Activated B cell treated with CpG ODN at 0.5 μM for 24 hours (primary cell): ENCODE measurements around the gene DNAH8. TPM values are rescaled to one million over a fixed set of nuclear protein-coding genes. Genes with fewer than 3 reads are reported as not detected.

Experiments used
- ATAC-seq: fragments of 200-7000 bp; cut with Tn5 transposase; one replicate; pipeline ENCODE4 v1.10.0; 2021; ENCODE audit warnings: low read depth, mild to moderate bottlenecking, moderate library complexity
- CTCF ChIA-PET: fragments of 350-600 bp; sonication (Branson Sonifier 250); formaldehyde crosslinking; loops from one replicate; lab custom pipeline; 2021; ENCODE audit warnings: antibody characterized with exemption; lab: Charles Lee
- POLR2A ChIA-PET: fragments of 350-600 bp; sonication (Branson Sonifier 250); formaldehyde crosslinking; loops from one replicate; lab custom pipeline; 2021; ENCODE audit warnings: antibody characterized with exemption; lab: Charles Lee
- DNase-seq: peaks from one replicate; pipeline ENCODE4 v3.0.0; 2022
- H3K27ac Mint-ChIP-seq: one replicate; pipeline ENCODE4 v1.8.0; 2020; ENCODE audit warnings: mixed read lengths
- H3K27me3 Mint-ChIP-seq: one replicate; pipeline ENCODE4 v1.8.0; 2021; ENCODE audit warnings: mixed read lengths
- H3K36me3 Mint-ChIP-seq: one replicate; pipeline ENCODE4 v1.8.0; 2021; ENCODE audit warnings: low read depth, mixed read lengths
- H3K4me1 Mint-ChIP-seq: one replicate; pipeline ENCODE4 v1.8.0; 2021; ENCODE audit warnings: mixed read lengths
- H3K4me3 Mint-ChIP-seq: one replicate; pipeline ENCODE4 v1.8.0; 2020; ENCODE audit warnings: mild to moderate bottlenecking, mixed read lengths
- H3K9me3 Mint-ChIP-seq: one replicate; pipeline ENCODE4 v1.8.0; 2020; ENCODE audit warnings: mixed read lengths
- intact Hi-C: fragments of 100-400 bp; cut with micrococcal nuclease; formaldehyde crosslinking; loops from one replicate; pipeline ENCODE4 v1.15.1; 2024
- total RNA-seq: library from RNA; stranded (reverse); gene quantifications from 2 replicates; pipeline ENCODE4 v1.2.3, GENCODE V29; 2022
- TF ChIP-seq, protein P1 (sequence below): fragments of 200-600 bp; IDR thresholded peaks from one replicate; pipeline ENCODE4 v1.8.0; 2022; ENCODE audit warnings: antibody characterized with exemption, mild to moderate bottlenecking

Gene DNAH8
- total RNA-seq, 1 donor from 2014 or later: 2.0 TPM

DNA sequence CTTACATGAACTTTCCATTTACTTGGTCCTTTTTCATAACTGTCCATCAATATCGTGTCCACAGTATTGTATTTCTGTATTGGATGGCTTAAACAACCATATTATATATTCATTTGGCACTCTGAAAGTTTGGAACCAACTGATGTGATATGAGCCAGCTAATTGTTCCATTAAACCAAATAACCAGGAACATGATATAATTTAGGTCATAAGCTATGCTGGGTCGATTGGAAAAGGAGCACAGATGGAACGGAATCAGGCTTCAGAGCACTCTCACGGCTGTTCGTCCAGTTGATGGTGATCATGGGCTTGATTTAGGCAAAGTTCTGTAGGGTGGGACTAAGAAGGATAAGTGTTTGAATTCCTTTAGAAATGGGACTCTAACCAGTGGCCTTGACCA lies 142.7 kb downstream of the DNAH8 start:
- no peak overlapping the region for H3K27ac Mint-ChIP-seq
- H3K36me3 Mint-ChIP-seq: no peaks in the 10 kb centered on the region
- H3K4me3 Mint-ChIP-seq: no peak overlapping the region
- no peaks in the 10 kb centered on the region for H3K9me3 Mint-ChIP-seq
- DNase-seq (no peak), ATAC-seq (no peak)
- no peaks in the 10 kb centered on the region for H3K4me1 Mint-ChIP-seq
- intact Hi-C loops: no loop called here
- POLR2A ChIA-PET: no interaction called here
- CTCF ChIA-PET: no interaction called here
- TF ChIP-seq, protein P1, sequence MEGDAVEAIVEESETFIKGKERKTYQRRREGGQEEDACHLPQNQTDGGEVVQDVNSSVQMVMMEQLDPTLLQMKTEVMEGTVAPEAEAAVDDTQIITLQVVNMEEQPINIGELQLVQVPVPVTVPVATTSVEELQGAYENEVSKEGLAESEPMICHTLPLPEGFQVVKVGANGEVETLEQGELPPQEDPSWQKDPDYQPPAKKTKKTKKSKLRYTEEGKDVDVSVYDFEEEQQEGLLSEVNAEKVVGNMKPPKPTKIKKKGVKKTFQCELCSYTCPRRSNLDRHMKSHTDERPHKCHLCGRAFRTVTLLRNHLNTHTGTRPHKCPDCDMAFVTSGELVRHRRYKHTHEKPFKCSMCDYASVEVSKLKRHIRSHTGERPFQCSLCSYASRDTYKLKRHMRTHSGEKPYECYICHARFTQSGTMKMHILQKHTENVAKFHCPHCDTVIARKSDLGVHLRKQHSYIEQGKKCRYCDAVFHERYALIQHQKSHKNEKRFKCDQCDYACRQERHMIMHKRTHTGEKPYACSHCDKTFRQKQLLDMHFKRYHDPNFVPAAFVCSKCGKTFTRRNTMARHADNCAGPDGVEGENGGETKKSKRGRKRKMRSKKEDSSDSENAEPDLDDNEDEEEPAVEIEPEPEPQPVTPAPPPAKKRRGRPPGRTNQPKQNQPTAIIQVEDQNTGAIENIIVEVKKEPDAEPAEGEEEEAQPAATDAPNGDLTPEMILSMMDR: no peak
- no peaks in the 10 kb centered on the region for H3K27me3 Mint-ChIP-seq

DNA sequence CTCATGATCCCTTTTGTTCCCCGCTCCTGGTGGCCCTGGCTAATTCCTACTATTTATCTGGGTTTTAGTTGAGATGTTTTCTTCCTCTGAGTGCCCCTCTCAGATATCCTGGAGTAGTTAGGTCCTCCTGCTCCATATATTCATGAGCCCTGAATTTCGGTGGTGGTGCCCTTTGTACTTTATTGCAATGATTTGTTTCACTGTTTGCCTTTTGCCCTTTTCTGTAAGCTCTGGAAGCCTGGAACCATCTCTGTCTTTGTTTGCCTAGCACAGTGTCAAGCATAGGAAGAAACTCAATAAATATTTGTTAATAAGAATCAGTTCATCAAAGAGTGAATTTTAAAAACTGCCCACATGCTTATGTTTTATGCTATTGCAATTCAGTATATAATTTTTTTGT lies 144.9 kb downstream of the DNAH8 start:
- no peak overlapping the region for H3K4me3 Mint-ChIP-seq
- H3K27ac Mint-ChIP-seq: no peak overlapping the region
- no peak for DNase-seq
- TF ChIP-seq, protein P1: no peak
- no peak for ATAC-seq
- ChIA-PET CTCF (no interaction called here), POLR2A (no interaction called here)
- H3K36me3 Mint-ChIP-seq: no peaks in the 10 kb centered on the region
- intact Hi-C loops: no loop called here
- no peaks in the 10 kb centered on the region for H3K4me1 Mint-ChIP-seq
- H3K9me3 Mint-ChIP-seq: no peaks in the 10 kb centered on the region
- H3K27me3 Mint-ChIP-seq: peaks cover 2% of the 10 kb centered on the region

DNA sequence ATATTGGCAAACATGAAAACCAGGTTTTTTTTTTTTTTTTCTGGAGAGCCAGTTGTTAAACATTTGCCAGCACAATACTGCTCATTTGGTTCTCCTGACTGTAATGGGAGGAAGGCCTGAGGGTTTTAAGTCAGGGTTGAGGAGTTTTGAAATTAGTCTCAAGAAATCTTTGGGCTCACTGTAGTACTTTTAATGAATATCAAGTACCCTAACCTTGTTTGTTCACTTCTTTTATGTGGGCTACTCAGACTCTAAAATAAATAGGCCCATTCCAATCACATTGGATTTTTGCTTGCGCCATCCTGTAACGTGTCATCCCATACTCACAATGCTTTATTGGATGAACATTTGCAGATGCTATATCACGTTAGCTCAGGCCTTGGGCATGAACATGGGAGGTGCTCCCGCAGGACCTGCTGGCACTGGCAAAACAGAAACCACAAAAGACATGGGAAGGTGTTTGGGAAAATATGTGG lies 146.9 kb downstream of the DNAH8 start:
- peaks cover 2% of the 10 kb centered on the region for H3K27me3 Mint-ChIP-seq
- H3K4me3 Mint-ChIP-seq: no peak overlapping the region
- no peaks in the 10 kb centered on the region for H3K9me3 Mint-ChIP-seq
- DNase-seq (no peak), ATAC-seq (no peak)
- ChIA-PET CTCF (no interaction called here), POLR2A (interaction anchor here (0.6 kb wide), 1 partner anchor 1555 kb away, joined by 6 read pairs; no protein-coding TSS in a partner anchor)
- intact Hi-C loops: no loop called here
- no peaks in the 10 kb centered on the region for H3K4me1 Mint-ChIP-seq
- TF ChIP-seq, protein P1: no peak
- no peak overlapping the region for H3K27ac Mint-ChIP-seq
- no peaks in the 10 kb centered on the region for H3K36me3 Mint-ChIP-seq

DNA sequence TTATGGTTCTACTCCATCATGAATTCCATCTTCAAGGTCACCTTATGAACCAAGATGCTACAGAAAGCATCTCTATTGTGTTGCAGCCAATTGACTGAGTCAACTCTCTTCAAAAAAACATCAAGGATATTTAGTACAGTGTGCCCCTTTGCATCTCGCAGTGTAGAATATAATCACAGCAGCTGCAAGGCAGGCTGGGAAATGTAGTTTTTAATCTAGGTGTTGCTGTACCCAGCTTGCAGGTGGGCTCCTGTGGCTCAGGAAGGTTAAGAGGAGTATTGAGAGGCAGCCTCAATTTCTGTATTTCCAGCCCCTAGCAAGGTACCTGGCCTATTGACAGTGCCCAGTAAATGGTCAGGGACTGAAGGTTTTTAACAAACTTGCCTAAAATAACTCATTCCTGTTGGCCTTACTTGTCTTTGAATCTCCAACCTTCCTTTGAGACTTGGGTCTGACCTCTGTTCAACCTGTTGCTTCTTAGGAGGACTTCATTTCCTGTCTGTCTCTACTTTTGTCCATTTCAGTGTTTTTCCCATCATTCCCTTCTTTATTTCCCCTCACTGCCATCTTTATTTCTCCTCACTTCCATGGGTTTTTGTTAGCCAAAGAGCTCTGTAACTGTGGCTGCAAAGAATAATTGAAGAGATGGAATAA lies 150.5 kb downstream of the DNAH8 start:
- DNase-seq (no peak), ATAC-seq (no peak)
- TF ChIP-seq, protein P1: no peak
- intact Hi-C loops: no loop called here
- Mint-ChIP-seq H3K36me3 (no peaks in the 10 kb centered on the region), H3K9me3 (no peaks in the 10 kb centered on the region), H3K4me1 (no peaks in the 10 kb centered on the region), H3K27ac (no peak overlapping the region), H3K27me3 (peaks cover 2% of the 10 kb centered on the region), H3K4me3 (no peak overlapping the region)
- ChIA-PET POLR2A (no interaction called here), CTCF (no interaction called here)

DNA sequence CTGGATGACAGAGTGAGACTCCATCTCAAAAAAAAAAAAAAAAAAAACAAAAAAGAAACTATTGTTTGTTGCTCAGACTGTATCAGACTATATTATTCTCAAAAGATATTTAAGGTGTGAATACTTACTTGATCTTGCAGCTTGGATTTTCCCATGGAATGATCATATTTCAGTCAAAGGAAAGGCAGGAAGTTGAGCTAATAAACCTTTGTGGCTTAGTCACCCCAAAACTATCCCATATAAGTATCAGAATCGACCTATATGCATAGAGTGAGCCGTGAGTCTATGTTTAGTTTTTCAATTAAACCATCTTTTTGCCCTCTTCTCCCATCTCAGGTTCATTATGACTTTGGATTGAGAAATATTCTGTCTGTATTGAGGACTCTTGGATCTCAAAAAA lies 152.6 kb downstream of the DNAH8 start:
- H3K4me3 Mint-ChIP-seq: no peak overlapping the region
- H3K36me3 Mint-ChIP-seq: no peaks in the 10 kb centered on the region
- H3K27me3 Mint-ChIP-seq: peaks cover 2% of the 10 kb centered on the region
- intact Hi-C loops: no loop called here
- DNase-seq (no peak), ATAC-seq (no peak)
- ChIA-PET POLR2A (no interaction called here), CTCF (interaction anchor here (0.6 kb wide), 1 partner anchor 1470 kb away, joined by 3 read pairs; no protein-coding TSS in a partner anchor)
- no peaks in the 10 kb centered on the region for H3K9me3 Mint-ChIP-seq
- TF ChIP-seq, protein P1: no peak
- peaks cover 3% of the 10 kb centered on the region for H3K4me1 Mint-ChIP-seq
- H3K27ac Mint-ChIP-seq: no peak overlapping the region
